ES-I3 (cell line): Measurements from ENCODE around the gene SEMA7A.
"Not testable (repeated sequence)": the region's sequence is repeated elsewhere in the genome, so short reads cannot be mapped to it uniquely, and the experiment has no call there.

ENCODE experiments used
- H3K36me3 ChIP-seq: 2 replicates; pipeline ENCODE4 v1.6.1; 2013; ENCODE audit warnings: mild to moderate bottlenecking, low read length, control low read depth, moderate library complexity; ENCODE audit not compliant: insufficient read depth
- H3K4me1 ChIP-seq: 2 replicates; pipeline ENCODE4 v1.6.1; 2013; ENCODE audit warnings: mild to moderate bottlenecking, control low read depth, low read length; ENCODE audit not compliant: insufficient read depth
- H3K9ac ChIP-seq: 2 replicates; pipeline ENCODE4 v1.6.1; 2013; ENCODE audit warnings: low read depth, mild to moderate bottlenecking, low read length, moderate library complexity
- H3K9me3 ChIP-seq: 2 replicates; pipeline ENCODE4 v1.6.1; 2013; ENCODE audit warnings: mild to moderate bottlenecking, low read length, moderate library complexity; ENCODE audit not compliant: control insufficient read depth, insufficient read depth

The SEMA7A gene

GRCh38 chr15:74433592-74434262 is at the start of gene SEMA7A:
TSS of gene SEMA7A (minus strand) at chr15:74433958. CDS start at chr15:74433918, 40 bp downstream.
- Histone ChIP-seq H3K9ac (peak within 1 kb of the TSS; percentile 90), H3K4me1 (peaks cover 20% of the 10 kb centered on the region; the same call in 1 of the 2 replicates), H3K9me3 (no peaks in the 10 kb centered on the region), H3K36me3 (no peaks in the 10 kb centered on the region)

- no peak overlapping the region for H3K9ac ChIP-seq
- no peaks in the 10 kb centered on the region for H3K36me3 ChIP-seq
- H3K4me1 ChIP-seq, result no peaks in the 10 kb centered on the region
- no peaks in the 10 kb centered on the region for H3K9me3 ChIP-seq
These were observed 48.9 kb upstream of the SEMA7A start for GRCh38 chr15:74482661-74483060.

- not testable (repeated sequence) for H3K9me3 ChIP-seq, H3K9ac ChIP-seq, H3K4me1 ChIP-seq, H3K36me3 ChIP-seq
These were observed 46.6 kb upstream of the SEMA7A start for GRCh38 chr15:74480364-74480763.

GRCh38 chr15:74471621-74472020 is 37.9 kb upstream of the SEMA7A start:
- not testable (repeated sequence) for H3K36me3 ChIP-seq, H3K4me1 ChIP-seq, H3K9me3 ChIP-seq, H3K9ac ChIP-seq

GRCh38 chr15:74470631-74471395 is 37.1 kb upstream of the SEMA7A start:
- H3K4me1 ChIP-seq, result no peaks in the 10 kb centered on the region
- H3K9me3 ChIP-seq, result no peaks in the 10 kb centered on the region
- no peaks in the 10 kb centered on the region; the same call in none of the 2 replicates for H3K36me3 ChIP-seq

GRCh38 chr15:74468341-74469032 is 34.7 kb upstream of the SEMA7A start:
- no peaks in the 10 kb centered on the region for H3K4me1 ChIP-seq

More at GRCh38 chr15:74470631-74471395, 37.1 kb upstream of the SEMA7A start:
- H3K9ac ChIP-seq, result no peak overlapping the region

GRCh38 chr15:74466570-74466969 is 32.8 kb upstream of the SEMA7A start:
- Histone ChIP-seq H3K36me3 (peaks cover 2% of the 10 kb centered on the region), H3K9ac (no peak overlapping the region)

More at GRCh38 chr15:74468341-74469032, 34.7 kb upstream of the SEMA7A start:
- H3K9ac ChIP-seq, result no peak overlapping the region
- peaks cover 2% of the 10 kb centered on the region for H3K36me3 ChIP-seq
- no peaks in the 10 kb centered on the region; the same call in 1 of the 2 replicates for H3K9me3 ChIP-seq

GRCh38 chr15:74464897-74465296 is 31.1 kb upstream of the SEMA7A start:
- Histone ChIP-seq H3K9me3 (no peaks in the 10 kb centered on the region; the same call in 1 of the 2 replicates), H3K9ac (no peak overlapping the region), H3K4me1 (no peaks in the 10 kb centered on the region), H3K36me3 (peaks cover 2% of the 10 kb centered on the region)

More at GRCh38 chr15:74466570-74466969, 32.8 kb upstream of the SEMA7A start:
- Histone ChIP-seq H3K4me1 (no peaks in the 10 kb centered on the region), H3K9me3 (no peaks in the 10 kb centered on the region; the same call in 1 of the 2 replicates)

GRCh38 chr15:74464216-74464615 is 30.5 kb upstream of the SEMA7A start:
- Histone ChIP-seq H3K9ac (no peak overlapping the region), H3K36me3 (peaks cover 2% of the 10 kb centered on the region; the same call in 1 of the 2 replicates), H3K9me3 (no peaks in the 10 kb centered on the region; the same call in 1 of the 2 replicates), H3K4me1 (no peaks in the 10 kb centered on the region)

GRCh38 chr15:74463634-74464033 is 29.9 kb upstream of the SEMA7A start:
- Histone ChIP-seq H3K4me1 (no peaks in the 10 kb centered on the region), H3K9ac (no peak overlapping the region), H3K9me3 (no peaks in the 10 kb centered on the region; the same call in 1 of the 2 replicates), H3K36me3 (peaks cover 2% of the 10 kb centered on the region; the same call in 1 of the 2 replicates)

- Histone ChIP-seq H3K9me3 (no peaks in the 10 kb centered on the region; the same call in 1 of the 2 replicates), H3K36me3 (peaks cover 2% of the 10 kb centered on the region; the same call in 1 of the 2 replicates), H3K9ac (peak overlapping the region; percentile 81), H3K4me1 (no peaks in the 10 kb centered on the region)
These were observed 28.2 kb upstream of the SEMA7A start for GRCh38 chr15:74461847-74462511.

- Histone ChIP-seq H3K9ac (peak within 1 kb of the TSS; percentile 81), H3K4me1 (no peaks in the 10 kb centered on the region), H3K36me3 (peaks cover 2% of the 10 kb centered on the region; the same call in 1 of the 2 replicates), H3K9me3 (no peaks in the 10 kb centered on the region; the same call in 1 of the 2 replicates)
These were observed 27.4 kb upstream of the SEMA7A start, which contains the start of gene UBL7 for GRCh38 chr15:74460871-74461846. TSS of gene UBL7 (minus strand) at chr15:74461160. CDS start at chr15:74458867, 2,293 bp downstream.

GRCh38 chr15:74460298-74460697 is 26.5 kb upstream of the SEMA7A start:
- H3K4me1 ChIP-seq, result no peaks in the 10 kb centered on the region

More at GRCh38 chr15:74460298-74460697, 26.5 kb upstream of the SEMA7A start:
- H3K36me3 ChIP-seq, result peaks cover 2% of the 10 kb centered on the region; the same call in 1 of the 2 replicates
- H3K9ac ChIP-seq, result peak overlapping the region; percentile 81
- H3K9me3 ChIP-seq, result no peaks in the 10 kb centered on the region; the same call in 1 of the 2 replicates
